HUES48 (cell line): Measurements from ENCODE around the gene ADGRG2.
"Not testable (repeated sequence)": the region's sequence is repeated elsewhere in the genome, so short reads cannot be mapped to it uniquely, and the experiment has no call there.

ENCODE experiments used
- H3K27ac ChIP-seq: one replicate; pipeline ENCODE4 v1.7.0; 2013; ENCODE audit warnings: low read depth, low read length, inconsistent platforms
- H3K27me3 ChIP-seq: 2 replicates; pipeline ENCODE4 v1.6.1; 2013; ENCODE audit warnings: mild to moderate bottlenecking, low read length; ENCODE audit not compliant: control insufficient read depth, insufficient read depth
- H3K36me3 ChIP-seq: 2 replicates; pipeline ENCODE4 v1.6.1; 2013; ENCODE audit warnings: low read length; ENCODE audit not compliant: control insufficient read depth, insufficient read depth
- H3K4me1 ChIP-seq: 2 replicates; pipeline ENCODE4 v1.6.1; 2013; ENCODE audit warnings: mild to moderate bottlenecking, low read length; ENCODE audit not compliant: control insufficient read depth, insufficient read depth
- H3K4me3 ChIP-seq: 2 replicates; pipeline ENCODE4 v1.5.1; 2013; ENCODE audit warnings: mild to moderate bottlenecking, low read depth, low read length
- H3K9ac ChIP-seq: 2 replicates; pipeline ENCODE4 v1.6.1; 2013; ENCODE audit warnings: mild to moderate bottlenecking, low read depth, low read length, moderate library complexity
- H3K9me3 ChIP-seq: 2 replicates; pipeline ENCODE4 v1.6.1; 2013; ENCODE audit warnings: low read length; ENCODE audit not compliant: control insufficient read depth, insufficient read depth

ADGRG2 gene

GRCh38 chrX:19046343-19047215 lies 75.7 kb downstream of the ADGRG2 start:
- H3K9ac ChIP-seq = no peak overlapping the region
- no peak overlapping the region for H3K27ac ChIP-seq
- no peaks in the 10 kb centered on the region for H3K36me3 ChIP-seq
- H3K4me1 ChIP-seq = no peaks in the 10 kb centered on the region
- peaks cover 12% of the 10 kb centered on the region for H3K9me3 ChIP-seq
- H3K4me3 ChIP-seq = no peak overlapping the region
- H3K27me3 ChIP-seq = no peaks in the 10 kb centered on the region

GRCh38 chrX:19040373-19040772 lies 81.9 kb downstream of the ADGRG2 start:
- H3K9ac ChIP-seq = no peak overlapping the region
- H3K4me3 ChIP-seq = no peak overlapping the region
- no peaks in the 10 kb centered on the region for H3K4me1 ChIP-seq
- H3K36me3 ChIP-seq = no peaks in the 10 kb centered on the region
- H3K27me3 ChIP-seq = no peaks in the 10 kb centered on the region
- peaks cover 10% of the 10 kb centered on the region; the same call in 1 of the 2 replicates for H3K9me3 ChIP-seq
- no peak overlapping the region for H3K27ac ChIP-seq

GRCh38 chrX:19034025-19034424 lies 88.2 kb downstream of the ADGRG2 start:
- Histone ChIP-seq H3K9me3 (peaks cover 6% of the 10 kb centered on the region; the same call in 1 of the 2 replicates), H3K4me3 (no peak overlapping the region), H3K9ac (no peak overlapping the region), H3K27ac (no peak overlapping the region), H3K27me3 (no peaks in the 10 kb centered on the region), H3K4me1 (no peaks in the 10 kb centered on the region), H3K36me3 (no peaks in the 10 kb centered on the region)

DNA sequence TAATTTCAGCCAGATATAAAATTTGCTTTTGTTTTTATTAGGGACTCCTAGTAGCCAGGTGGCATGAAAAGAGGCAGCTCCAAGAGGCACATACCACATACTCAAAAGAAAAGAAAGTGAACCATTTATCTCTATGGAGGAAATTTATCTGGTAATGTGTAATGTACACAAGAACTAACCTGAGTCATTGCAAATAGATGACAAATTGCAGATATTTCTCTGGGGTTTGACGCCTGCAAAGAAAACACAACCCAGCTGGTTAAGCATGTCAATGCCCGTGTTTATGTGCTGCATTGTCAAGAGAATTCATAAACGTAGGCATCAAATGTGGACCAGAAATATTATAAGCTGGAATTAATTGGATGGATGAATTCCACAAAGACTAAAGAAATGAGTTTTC lies 91.5 kb downstream of the ADGRG2 start:
- peaks cover 12% of the 10 kb centered on the region; the same call in 1 of the 2 replicates for H3K9me3 ChIP-seq
- no peaks in the 10 kb centered on the region for H3K27me3 ChIP-seq
- H3K27ac ChIP-seq = no peak overlapping the region
- H3K9ac ChIP-seq = no peak overlapping the region
- H3K36me3 ChIP-seq = no peaks in the 10 kb centered on the region
- H3K4me3 ChIP-seq = no peak overlapping the region
- no peaks in the 10 kb centered on the region for H3K4me1 ChIP-seq

- no peak overlapping the region for H3K27ac ChIP-seq
- peaks cover 16% of the 10 kb centered on the region; the same call in 1 of the 2 replicates for H3K9me3 ChIP-seq
Observed at GRCh38 chrX:19028560-19028959, 93.7 kb downstream of the ADGRG2 start.

GRCh38 chrX:19024366-19024765 lies 97.9 kb downstream of the ADGRG2 start:
- Histone ChIP-seq H3K9me3 (peaks cover 13% of the 10 kb centered on the region; the same call in 1 of the 2 replicates), H3K4me3 (no peak overlapping the region), H3K27ac (no peak overlapping the region), H3K4me1 (no peaks in the 10 kb centered on the region), H3K27me3 (no peaks in the 10 kb centered on the region), H3K9ac (no peak overlapping the region), H3K36me3 (no peaks in the 10 kb centered on the region; the same call in 1 of the 2 replicates)

More at GRCh38 chrX:19028560-19028959, 93.7 kb downstream of the ADGRG2 start:
- H3K4me3 ChIP-seq = no peak overlapping the region
- no peaks in the 10 kb centered on the region for H3K36me3 ChIP-seq
- no peaks in the 10 kb centered on the region for H3K27me3 ChIP-seq
- no peak overlapping the region for H3K9ac ChIP-seq
- H3K4me1 ChIP-seq = no peaks in the 10 kb centered on the region

- H3K27ac ChIP-seq = no peak overlapping the region
- peaks cover 10% of the 10 kb centered on the region; the same call in 1 of the 2 replicates for H3K9me3 ChIP-seq
- H3K9ac ChIP-seq = no peak overlapping the region
- no peaks in the 10 kb centered on the region for H3K4me1 ChIP-seq
- no peak overlapping the region for H3K4me3 ChIP-seq
- H3K27me3 ChIP-seq = no peaks in the 10 kb centered on the region
- no peaks in the 10 kb centered on the region; the same call in 1 of the 2 replicates for H3K36me3 ChIP-seq
Observed at GRCh38 chrX:19019996-19020395, 102.3 kb downstream of the ADGRG2 start.

GRCh38 chrX:19017271-19017670 lies 105.0 kb downstream of the ADGRG2 start:
- Histone ChIP-seq H3K27ac (no peak overlapping the region), H3K36me3 (no peaks in the 10 kb centered on the region; the same call in 1 of the 2 replicates), H3K9me3 (peaks cover 4% of the 10 kb centered on the region; the same call in 1 of the 2 replicates), H3K4me1 (no peaks in the 10 kb centered on the region), H3K4me3 (no peak overlapping the region), H3K9ac (no peak overlapping the region), H3K27me3 (no peaks in the 10 kb centered on the region)

GRCh38 chrX:19016614-19017013 lies 105.7 kb downstream of the ADGRG2 start:
- H3K36me3 ChIP-seq, H3K4me3 ChIP-seq, H3K4me1 ChIP-seq, H3K9ac ChIP-seq, H3K9me3 ChIP-seq, H3K27me3 ChIP-seq, H3K27ac ChIP-seq: not testable (repeated sequence)

DNA sequence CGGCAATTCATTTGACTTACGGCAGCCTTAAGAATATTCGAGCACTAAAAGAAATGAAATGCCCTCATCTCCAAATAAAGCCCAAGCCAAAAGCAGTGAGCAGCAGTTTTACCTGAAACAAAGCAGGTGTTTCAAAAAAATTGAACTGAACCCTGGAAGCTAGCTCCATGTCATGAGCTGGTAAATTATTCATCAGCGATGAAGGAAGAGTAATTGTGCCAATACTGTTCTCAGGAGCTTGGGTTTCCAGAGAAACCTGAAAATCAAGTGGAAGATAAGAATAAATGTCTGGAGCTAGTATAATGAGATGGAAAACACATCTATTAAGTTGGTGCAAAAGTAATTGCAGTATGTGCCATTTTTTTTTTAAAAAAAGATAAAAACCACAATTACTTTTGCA lies 114.4 kb downstream of the ADGRG2 start:
- H3K27ac ChIP-seq = no peak overlapping the region
- H3K4me1 ChIP-seq = no peaks in the 10 kb centered on the region
- no peak overlapping the region for H3K4me3 ChIP-seq
- no peak overlapping the region for H3K9ac ChIP-seq
- H3K36me3 ChIP-seq = peaks cover 31% of the 10 kb centered on the region
- H3K27me3 ChIP-seq = no peaks in the 10 kb centered on the region
- H3K9me3 ChIP-seq = peaks cover 13% of the 10 kb centered on the region; the same call in 1 of the 2 replicates

- H3K4me1 ChIP-seq = no peaks in the 10 kb centered on the region
- no peak overlapping the region for H3K9ac ChIP-seq
Observed at GRCh38 chrX:19007011-19007410, 115.3 kb downstream of the ADGRG2 start.

More at GRCh38 chrX:19007011-19007410, 115.3 kb downstream of the ADGRG2 start:
- Histone ChIP-seq H3K36me3 (peaks cover 39% of the 10 kb centered on the region), H3K9me3 (peaks cover 13% of the 10 kb centered on the region; the same call in 1 of the 2 replicates), H3K27me3 (no peaks in the 10 kb centered on the region), H3K4me3 (no peak overlapping the region), H3K27ac (no peak overlapping the region)
